Measurements from ENCODE around the gene VIPR2. TPM values are rescaled to one million over a fixed set of nuclear protein-coding genes. Genes with fewer than 3 reads are reported as not detected.

The VIPR2 gene
- total RNA-seq, 4 donors from 2014 or later: 0.38 to 2.4 (median 0.56) TPM

- TF ChIP-seq, protein P1, sequence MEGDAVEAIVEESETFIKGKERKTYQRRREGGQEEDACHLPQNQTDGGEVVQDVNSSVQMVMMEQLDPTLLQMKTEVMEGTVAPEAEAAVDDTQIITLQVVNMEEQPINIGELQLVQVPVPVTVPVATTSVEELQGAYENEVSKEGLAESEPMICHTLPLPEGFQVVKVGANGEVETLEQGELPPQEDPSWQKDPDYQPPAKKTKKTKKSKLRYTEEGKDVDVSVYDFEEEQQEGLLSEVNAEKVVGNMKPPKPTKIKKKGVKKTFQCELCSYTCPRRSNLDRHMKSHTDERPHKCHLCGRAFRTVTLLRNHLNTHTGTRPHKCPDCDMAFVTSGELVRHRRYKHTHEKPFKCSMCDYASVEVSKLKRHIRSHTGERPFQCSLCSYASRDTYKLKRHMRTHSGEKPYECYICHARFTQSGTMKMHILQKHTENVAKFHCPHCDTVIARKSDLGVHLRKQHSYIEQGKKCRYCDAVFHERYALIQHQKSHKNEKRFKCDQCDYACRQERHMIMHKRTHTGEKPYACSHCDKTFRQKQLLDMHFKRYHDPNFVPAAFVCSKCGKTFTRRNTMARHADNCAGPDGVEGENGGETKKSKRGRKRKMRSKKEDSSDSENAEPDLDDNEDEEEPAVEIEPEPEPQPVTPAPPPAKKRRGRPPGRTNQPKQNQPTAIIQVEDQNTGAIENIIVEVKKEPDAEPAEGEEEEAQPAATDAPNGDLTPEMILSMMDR (IDR thresholded peaks at IDR 0.05; ENCODE audit: low read depth): no peak
Measured at GRCh38 chr7:159141167-159141566, 3.5 kb downstream of the VIPR2 start.

- TF ChIP-seq, protein P1 (IDR thresholded peaks at IDR 0.05; ENCODE audit: low read depth): no peak
Measured at GRCh38 chr7:159140170-159140910, 4.3 kb downstream of the VIPR2 start.

- TF ChIP-seq, protein P1 (IDR thresholded peaks at IDR 0.05; ENCODE audit: low read depth): no peak
Measured at GRCh38 chr7:159139639-159140038, 5.0 kb downstream of the VIPR2 start.

- TF ChIP-seq, protein P1 (IDR thresholded peaks at IDR 0.05; ENCODE audit: low read depth): no peak
Measured at GRCh38 chr7:159139202-159139601, 5.5 kb downstream of the VIPR2 start.

DNA sequence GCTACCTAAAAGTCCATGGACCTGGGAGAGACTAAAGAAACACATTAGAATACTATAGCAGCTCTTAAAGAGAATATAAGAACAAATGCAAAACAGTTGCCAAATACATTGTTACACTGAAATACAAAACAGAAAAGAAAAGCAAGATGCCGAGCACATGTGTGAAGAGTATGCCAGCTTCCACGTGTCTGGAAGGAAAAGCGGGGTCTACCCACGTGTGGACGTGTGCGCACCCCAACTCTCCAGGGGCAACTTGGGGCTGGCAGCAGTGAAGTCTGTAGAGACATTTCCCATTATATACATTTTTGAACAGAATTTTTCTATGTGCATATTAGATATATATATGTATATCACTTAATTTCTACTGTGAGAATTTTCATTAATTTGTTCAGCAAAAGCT is 6.2 kb downstream of the VIPR2 start:
- TF ChIP-seq, protein P1 (IDR thresholded peaks at IDR 0.05; ENCODE audit: low read depth): no peak

DNA sequence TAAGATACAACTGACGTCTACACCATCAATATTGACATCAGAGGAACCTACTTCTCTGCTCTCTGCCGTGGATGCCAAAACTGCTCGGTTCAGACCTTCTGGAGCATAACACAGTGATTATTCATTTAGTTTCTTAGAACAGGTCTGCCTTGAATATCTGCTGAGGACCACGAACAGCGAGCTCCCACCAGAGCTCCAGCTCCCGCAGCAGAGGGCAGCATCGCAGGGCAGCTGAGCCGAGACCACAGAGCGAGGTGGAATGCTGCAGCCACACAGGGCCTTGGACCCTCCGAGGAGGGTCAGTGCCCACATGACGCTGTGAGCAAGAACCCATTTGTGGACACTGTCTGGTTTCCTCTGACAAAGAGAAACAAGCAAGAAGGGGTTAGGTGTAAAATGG is 6.8 kb downstream of the VIPR2 start:
- TF ChIP-seq, protein P1 (IDR thresholded peaks at IDR 0.05; ENCODE audit: low read depth): no peak

DNA sequence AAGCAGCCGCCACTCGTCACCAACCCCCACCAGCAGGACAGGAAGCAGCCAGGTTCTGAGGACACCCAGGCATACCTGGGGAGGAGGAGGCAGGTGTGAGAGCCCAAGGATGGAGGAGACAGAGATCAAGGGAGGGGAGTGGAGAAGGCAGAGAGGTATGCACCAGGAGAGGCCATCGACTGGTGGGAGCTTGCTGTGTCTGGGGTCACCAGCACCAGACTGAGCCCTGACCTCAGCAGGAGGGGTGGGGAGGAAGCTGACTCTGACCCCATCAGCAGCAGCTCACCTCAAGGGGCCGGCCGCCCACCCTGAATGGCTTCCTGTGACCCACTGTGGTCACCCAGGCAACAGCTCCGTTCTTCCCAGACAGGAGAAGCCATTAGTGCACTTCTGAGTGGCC is 7.8 kb downstream of the VIPR2 start:
- TF ChIP-seq, protein P1 (IDR thresholded peaks at IDR 0.05; ENCODE audit: low read depth): no peak

All from subcutaneous adipose tissue (tissue), 4 donors.